ENCODE results near the gene SMPX. TPM values are rescaled to one million over a fixed set of nuclear protein-coding genes. Genes with fewer than 3 reads are reported as not detected.

The SMPX gene
- total and polyA plus RNA-seq, 7 donors, result 207 to 863 (median 427) TPM

DNA sequence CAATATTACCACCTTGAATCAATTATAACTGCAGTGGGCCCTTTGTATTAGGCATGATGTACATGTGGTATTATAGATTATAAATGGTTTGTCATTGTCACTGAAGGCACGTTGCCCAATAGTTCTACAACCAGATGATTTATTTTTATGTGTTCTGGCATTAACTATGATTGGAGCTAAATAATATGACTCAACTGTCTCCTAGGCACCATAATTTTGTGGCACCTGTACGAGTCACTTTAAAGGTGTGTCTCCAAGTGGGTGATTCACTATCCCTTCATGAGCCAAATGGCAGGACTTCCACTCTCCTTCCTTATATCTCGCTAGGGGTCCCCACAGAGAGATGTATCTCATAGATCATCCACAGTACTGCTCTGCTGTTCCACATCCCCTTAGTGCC lies 6.1 kb upstream of the SMPX start:
- TF ChIP-seq, protein P1, sequence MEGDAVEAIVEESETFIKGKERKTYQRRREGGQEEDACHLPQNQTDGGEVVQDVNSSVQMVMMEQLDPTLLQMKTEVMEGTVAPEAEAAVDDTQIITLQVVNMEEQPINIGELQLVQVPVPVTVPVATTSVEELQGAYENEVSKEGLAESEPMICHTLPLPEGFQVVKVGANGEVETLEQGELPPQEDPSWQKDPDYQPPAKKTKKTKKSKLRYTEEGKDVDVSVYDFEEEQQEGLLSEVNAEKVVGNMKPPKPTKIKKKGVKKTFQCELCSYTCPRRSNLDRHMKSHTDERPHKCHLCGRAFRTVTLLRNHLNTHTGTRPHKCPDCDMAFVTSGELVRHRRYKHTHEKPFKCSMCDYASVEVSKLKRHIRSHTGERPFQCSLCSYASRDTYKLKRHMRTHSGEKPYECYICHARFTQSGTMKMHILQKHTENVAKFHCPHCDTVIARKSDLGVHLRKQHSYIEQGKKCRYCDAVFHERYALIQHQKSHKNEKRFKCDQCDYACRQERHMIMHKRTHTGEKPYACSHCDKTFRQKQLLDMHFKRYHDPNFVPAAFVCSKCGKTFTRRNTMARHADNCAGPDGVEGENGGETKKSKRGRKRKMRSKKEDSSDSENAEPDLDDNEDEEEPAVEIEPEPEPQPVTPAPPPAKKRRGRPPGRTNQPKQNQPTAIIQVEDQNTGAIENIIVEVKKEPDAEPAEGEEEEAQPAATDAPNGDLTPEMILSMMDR (IDR thresholded peaks at IDR 0.05), result no peak
- Histone ChIP-seq H3K27ac (no peak overlapping the region), H3K4me3 (no peak overlapping the region), H3K9me3 (peaks cover 9% of the 10 kb centered on the region), H3K36me3 (ENCODE audit: insufficient read depth in 1 of 2, low read depth in 1 of 2) (no peaks in the 10 kb centered on the region), H3K4me1 (no peaks in the 10 kb centered on the region), H3K27me3 (ENCODE audit: insufficient read depth in 3 of 3, low read length in 2 of 3) (no peaks in the 10 kb centered on the region)
- intact Hi-C loops (cut with DNase I), result no loop called here
- DNase-seq (no peak), ATAC-seq (no peak)
- 58 to 77% (median 60%) methylated on average over 3 of the region's 3 CpGs for WGBS, 3 donors

DNA sequence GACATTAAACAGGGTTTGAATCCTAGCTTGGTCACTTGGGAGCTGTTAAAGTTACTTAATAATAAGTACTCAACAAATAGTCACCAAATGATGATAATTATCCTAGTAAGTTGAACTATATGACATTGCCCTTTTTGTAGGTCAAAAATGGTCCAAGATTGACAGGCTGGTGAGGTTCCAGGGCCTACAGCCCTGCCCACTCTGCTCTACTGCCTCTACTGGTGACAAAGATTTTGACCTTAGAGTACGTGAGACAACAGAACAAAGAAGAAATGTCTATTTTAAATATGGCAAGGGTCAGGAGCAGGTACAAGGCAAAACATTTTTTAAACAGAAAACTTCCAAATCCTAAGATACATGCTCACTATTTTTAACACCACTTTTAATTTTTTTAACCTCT lies 572 bp upstream of the SMPX start:
- Histone ChIP-seq H3K4me1 (peaks cover 6% of the 10 kb centered on the region), H3K9me3 (no peaks in the 10 kb centered on the region), H3K36me3 (ENCODE audit: insufficient read depth in 1 of 2, low read depth in 1 of 2) (no peaks in the 10 kb centered on the region), H3K4me3 (no peak overlapping the region), H3K27ac (peak overlapping the region; percentile 89), H3K27me3 (ENCODE audit: insufficient read depth in 3 of 3, low read length in 2 of 3) (peaks cover 0 to 5% (median 0%) of the 10 kb centered on the region in 3 donors)
- ATAC-seq (peak; percentile 32 to 61 (median 58)), DNase-seq (no peak)
- intact Hi-C loops (cut with DNase I), result loop anchor here in 1 of 2 donors (5.0 kb wide), 1 partner anchor 84 kb away; no protein-coding TSS in a partner anchor
- WGBS, 3 donors, result 19 to 40% (median 21%) methylated on average over 1 of the region's 1 CpG
- TF ChIP-seq, protein P1 (IDR thresholded peaks at IDR 0.05), result peak; percentile 14

DNA sequence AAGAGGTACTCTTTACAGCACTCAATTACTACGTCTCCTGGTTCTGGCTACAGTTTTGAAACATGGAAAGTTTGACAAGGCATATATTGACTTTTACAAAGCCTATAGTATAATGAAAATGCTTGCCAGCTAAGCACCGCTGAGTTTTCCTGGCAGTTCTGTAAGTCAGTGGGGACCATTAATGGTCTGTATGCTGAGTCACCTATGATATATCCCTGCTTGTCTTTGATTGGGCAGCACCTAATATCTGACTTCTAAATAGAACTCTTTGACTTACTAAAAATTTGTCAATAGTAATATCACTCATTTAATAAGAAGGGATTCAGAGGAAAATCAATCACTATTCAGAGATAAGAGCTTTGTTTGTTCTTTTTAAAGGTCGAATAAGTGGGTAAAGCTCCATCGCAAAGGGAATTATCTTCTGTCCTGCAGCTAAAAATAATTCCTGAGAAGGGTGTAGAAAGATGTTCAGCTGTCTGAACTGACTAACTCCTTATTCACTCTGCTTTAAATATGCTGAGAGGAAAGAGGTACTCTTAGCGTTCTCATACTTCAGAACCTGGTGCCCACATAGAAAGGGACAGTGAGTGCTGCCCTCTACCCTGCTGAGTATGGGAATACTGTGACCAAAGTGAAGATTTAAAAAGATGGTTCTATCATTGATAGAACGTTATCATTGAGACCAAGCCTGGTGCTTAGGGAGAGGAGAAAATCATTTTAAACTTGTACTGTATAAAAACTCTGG lies 959 bp downstream of the SMPX start:
- H3K27ac ChIP-seq, result peak overlapping the region; percentile 89
- TF ChIP-seq, protein P1 (IDR thresholded peaks at IDR 0.05), result no peak
- no peaks in the 10 kb centered on the region for H3K36me3 ChIP-seq (ENCODE audit: insufficient read depth in 1 of 2, low read depth in 1 of 2)
- H3K27me3 ChIP-seq (ENCODE audit: insufficient read depth in 3 of 3, low read length in 2 of 3), result peaks cover 0 to 5% (median 0%) of the 10 kb centered on the region in 3 donors
- H3K4me3 ChIP-seq, result peak overlapping the region; percentile 67
- H3K9me3 ChIP-seq, result no peaks in the 10 kb centered on the region
- DNase-seq (no peak), ATAC-seq (peak; percentile 87 to 91 (median 90))
- 28 to 40% (median 34%) methylated on average over 6 of the region's 6 CpGs for WGBS, 3 donors
- H3K4me1 ChIP-seq, result peaks cover 9% of the 10 kb centered on the region
- intact Hi-C loops (cut with DNase I), result loop anchor here (1.0 to 5.0 kb wide), 2 partner anchors 24 to 85 kb away; no protein-coding TSS in a partner anchor

DNA sequence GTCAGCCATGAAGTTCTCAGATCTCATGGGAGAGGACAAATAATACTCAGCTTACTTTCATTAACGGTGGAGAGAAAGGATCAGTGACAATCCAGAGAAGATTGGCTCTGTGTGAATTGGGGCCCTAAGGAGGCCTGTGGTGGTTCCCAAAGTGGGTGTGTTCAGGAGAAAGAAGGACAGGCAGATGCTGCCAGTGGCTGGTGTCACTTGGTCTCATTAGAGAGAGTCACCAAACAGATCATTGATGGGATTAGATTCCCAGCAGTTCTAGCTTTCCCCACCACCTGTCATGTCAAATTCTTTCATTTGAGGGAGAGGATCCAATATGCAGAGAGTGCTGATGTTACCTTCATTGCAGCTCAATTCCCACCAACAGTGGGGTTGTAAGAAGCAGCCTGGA lies 8.0 kb downstream of the SMPX start:
- Histone ChIP-seq H3K4me1 (peaks cover 26% of the 10 kb centered on the region), H3K27ac (peak overlapping the region; percentile 69), H3K4me3 (no peak overlapping the region), H3K27me3 (ENCODE audit: insufficient read depth in 3 of 3, low read length in 2 of 3) (peaks cover 0 to 5% (median 0%) of the 10 kb centered on the region in 3 donors), H3K9me3 (no peaks in the 10 kb centered on the region), H3K36me3 (ENCODE audit: insufficient read depth in 1 of 2, low read depth in 1 of 2) (no peaks in the 10 kb centered on the region)
- ATAC-seq (peak; percentile 48 to 75 (median 64)), DNase-seq (no peak)
- TF ChIP-seq, protein P1 (IDR thresholded peaks at IDR 0.05), result no peak
- intact Hi-C loops (cut with DNase I), result loop anchor here in 1 of 2 donors (10.0 kb wide), 1 partner anchor 1225 kb away; no protein-coding TSS in a partner anchor
- WGBS, 3 donors, result 18 to 37% (median 27%) methylated on average over 1 of the region's 1 CpG
